ENCODE measurements around the gene TTC21A. TPM values are rescaled to one million over a fixed set of nuclear protein-coding genes. Genes with fewer than 3 reads are reported as not detected.

Gene TTC21A
- total RNA-seq, 2 experiments from 2014 or later, result 1.9 to 8.3 TPM

GRCh38 chr3:39110041-39110639, 2.7 kb downstream of the TTC21A start:
- no peaks in the 10 kb centered on the region for H3K9me3 Mint-ChIP-seq (ENCODE audit: low read depth)
- H3K27me3 Mint-ChIP-seq, result peaks cover 10% of the 10 kb centered on the region
- ATAC-seq (no peak), DNase-seq (peak; percentile 40)
- H3K4me1 Mint-ChIP-seq, result peaks cover 37% of the 10 kb centered on the region
- CTCF ChIA-PET, result interaction anchor here (0.8 to 5.7 kb wide), 5 partner anchors 18 to 182 kb away, joined by 3 to 37 read pairs (median 4); no protein-coding TSS in a partner anchor
- H3K4me3 Mint-ChIP-seq, result no peak overlapping the region
- H3K36me3 Mint-ChIP-seq, result peaks cover 3% of the 10 kb centered on the region
- no peak overlapping the region for H3K27ac Mint-ChIP-seq

- DNase-seq (no peak), ATAC-seq (no peak)
- Mint-ChIP-seq H3K36me3 (peaks cover 3% of the 10 kb centered on the region), H3K4me1 (peaks cover 20% of the 10 kb centered on the region), H3K9me3 (ENCODE audit: low read depth) (no peaks in the 10 kb centered on the region), H3K27ac (no peak overlapping the region), H3K4me3 (no peak overlapping the region), H3K27me3 (peaks cover 7% of the 10 kb centered on the region)
- CTCF ChIA-PET, result no interaction called here
Measured at GRCh38 chr3:39112113-39112512, 4.6 kb downstream of the TTC21A start.

- Mint-ChIP-seq H3K9me3 (ENCODE audit: low read depth) (no peaks in the 10 kb centered on the region), H3K27ac (no peak overlapping the region), H3K36me3 (peaks cover 3% of the 10 kb centered on the region), H3K4me3 (no peak overlapping the region), H3K4me1 (peaks cover 20% of the 10 kb centered on the region), H3K27me3 (peaks cover 7% of the 10 kb centered on the region)
- CTCF ChIA-PET, result no interaction called here
- ATAC-seq, result no peak
- no peak for DNase-seq
Measured at GRCh38 chr3:39112535-39112934, 5.1 kb downstream of the TTC21A start.

GRCh38 chr3:39113291-39113690, 5.8 kb downstream of the TTC21A start:
- CTCF ChIA-PET, result no interaction called here
- Mint-ChIP-seq H3K27ac (no peak overlapping the region), H3K4me1 (peaks cover 13% of the 10 kb centered on the region), H3K9me3 (ENCODE audit: low read depth) (no peaks in the 10 kb centered on the region), H3K36me3 (peaks cover 2% of the 10 kb centered on the region), H3K4me3 (no peak overlapping the region), H3K27me3 (peaks cover 7% of the 10 kb centered on the region)
- DNase-seq (no peak), ATAC-seq (no peak)

GRCh38 chr3:39114456-39114855, 7.0 kb downstream of the TTC21A start:
- CTCF ChIA-PET, result interaction anchor here (1.6 kb wide), 1 partner anchor 12 kb away, joined by 3 read pairs; no protein-coding TSS in a partner anchor
- H3K27me3 Mint-ChIP-seq, result peaks cover 2% of the 10 kb centered on the region
- no peak overlapping the region for H3K27ac Mint-ChIP-seq
- ATAC-seq (no peak), DNase-seq (no peak)
- H3K4me3 Mint-ChIP-seq, result no peak overlapping the region
- H3K4me1 Mint-ChIP-seq, result peaks cover 4% of the 10 kb centered on the region
- no peaks in the 10 kb centered on the region for H3K9me3 Mint-ChIP-seq (ENCODE audit: low read depth)
- no peaks in the 10 kb centered on the region for H3K36me3 Mint-ChIP-seq

GRCh38 chr3:39115870-39116269, 8.4 kb downstream of the TTC21A start:
- Mint-ChIP-seq H3K27me3 (no peaks in the 10 kb centered on the region), H3K27ac (no peak overlapping the region), H3K9me3 (ENCODE audit: low read depth) (no peaks in the 10 kb centered on the region), H3K36me3 (no peaks in the 10 kb centered on the region), H3K4me1 (peaks cover 3% of the 10 kb centered on the region), H3K4me3 (no peak overlapping the region)
- DNase-seq (no peak), ATAC-seq (no peak)
- CTCF ChIA-PET, result interaction anchor here (0.7 to 1.6 kb wide), 4 partner anchors 10 to 176 kb away, joined by 3 to 7 read pairs (median 4); no protein-coding TSS in a partner anchor

DNA sequence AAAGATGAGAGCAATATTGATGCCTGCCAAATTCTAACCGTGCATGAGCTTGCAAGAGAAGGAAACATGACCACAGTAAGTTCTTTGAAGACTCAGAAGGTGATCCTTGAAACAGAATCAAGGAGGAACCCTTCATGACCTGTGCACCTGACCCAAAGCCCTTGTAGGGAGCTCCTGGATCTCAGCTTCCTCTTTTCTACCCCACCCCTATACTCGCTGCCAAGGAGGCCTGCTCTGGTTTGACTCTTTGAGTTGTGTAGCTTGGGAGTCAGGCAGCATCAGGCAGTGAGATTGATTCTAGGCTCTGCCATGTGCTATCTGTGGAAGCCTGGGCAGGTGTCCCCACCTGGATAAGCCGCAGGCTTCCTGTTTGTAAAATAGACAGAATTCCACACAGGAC, 10.6 kb downstream of the TTC21A start:
- Mint-ChIP-seq H3K9me3 (ENCODE audit: low read depth) (no peaks in the 10 kb centered on the region), H3K4me1 (peaks cover 3% of the 10 kb centered on the region), H3K27ac (no peak overlapping the region), H3K27me3 (peaks cover 6% of the 10 kb centered on the region), H3K4me3 (no peak overlapping the region), H3K36me3 (no peaks in the 10 kb centered on the region)
- DNase-seq (no peak), ATAC-seq (no peak)
- CTCF ChIA-PET, result interaction anchor here (1.1 to 3.0 kb wide), 3 partner anchors 9 to 170 kb away, joined by 3 to 12 read pairs (median 4); no protein-coding TSS in a partner anchor

DNA sequence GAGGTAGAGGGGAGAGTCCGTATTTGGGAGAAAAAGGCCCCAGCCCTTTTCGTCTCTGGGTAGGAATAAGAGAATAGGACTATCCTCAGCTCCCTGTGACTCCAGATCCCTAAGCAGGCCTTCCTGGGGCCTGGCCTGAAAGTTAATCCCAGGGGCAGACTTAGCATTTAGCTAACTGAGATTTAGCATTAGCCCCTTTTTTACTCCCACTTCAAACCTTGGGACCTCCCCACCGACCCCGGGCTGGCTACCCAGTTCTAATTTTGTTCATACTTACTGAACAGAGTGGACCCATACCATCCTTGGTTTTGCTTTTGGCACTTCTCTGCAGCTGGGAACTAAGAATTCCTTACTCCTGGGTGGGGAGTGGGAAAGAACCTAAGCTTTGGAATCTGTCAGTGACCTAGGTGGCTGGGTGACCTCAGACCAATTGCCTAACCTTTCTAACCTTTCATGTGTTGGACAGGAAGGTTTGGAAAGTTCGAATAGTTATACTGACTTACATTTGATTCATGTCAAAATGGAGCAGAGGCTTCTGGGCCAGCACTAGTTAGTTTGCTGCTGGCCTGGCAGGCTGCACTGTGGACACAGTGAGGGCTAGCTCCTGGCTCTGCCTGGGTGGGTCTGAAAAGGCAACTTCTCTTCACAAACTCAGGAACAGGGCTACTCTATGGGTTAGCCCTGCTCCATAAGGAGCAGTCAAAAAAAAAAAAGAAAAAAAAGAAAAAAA, 11.6 kb downstream of the TTC21A start:
- Mint-ChIP-seq H3K4me3 (no peak overlapping the region), H3K4me1 (peaks cover 3% of the 10 kb centered on the region), H3K27me3 (peaks cover 8% of the 10 kb centered on the region), H3K36me3 (no peaks in the 10 kb centered on the region), H3K9me3 (ENCODE audit: low read depth) (no peaks in the 10 kb centered on the region), H3K27ac (no peak overlapping the region)
- ATAC-seq, result no peak
- CTCF ChIA-PET, result interaction anchor here (0.8 to 3.0 kb wide), 5 partner anchors 10 to 169 kb away, joined by 3 to 12 read pairs (median 3); partner anchors contain the start of genes GORASP1 and TTC21A
- no peak for DNase-seq

DNA sequence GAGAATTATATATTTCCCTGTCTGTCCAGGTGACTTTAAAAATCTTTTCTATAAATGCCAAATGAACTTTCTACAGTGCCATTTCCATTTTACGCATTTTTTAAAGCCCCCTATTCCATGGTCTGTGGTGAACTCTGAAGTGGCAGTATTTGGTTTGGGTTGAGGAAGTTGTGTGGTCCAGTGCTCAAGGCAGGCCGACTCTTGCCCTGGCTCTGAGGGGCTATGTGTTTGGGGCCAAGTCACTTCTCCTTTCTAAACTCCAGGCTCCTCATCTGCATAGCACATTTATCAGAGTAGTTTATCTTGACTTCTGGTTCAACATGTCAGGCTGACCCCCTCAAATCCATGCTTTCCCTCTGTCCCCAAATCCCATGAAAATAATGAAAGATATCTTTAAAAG, 14.1 kb downstream of the TTC21A start:
- no peak for ATAC-seq
- Mint-ChIP-seq H3K36me3 (no peaks in the 10 kb centered on the region), H3K27ac (no peak overlapping the region), H3K4me1 (peaks cover 4% of the 10 kb centered on the region), H3K4me3 (no peak overlapping the region), H3K9me3 (ENCODE audit: low read depth) (no peaks in the 10 kb centered on the region), H3K27me3 (peaks cover 8% of the 10 kb centered on the region)
- DNase-seq, result no peak
- CTCF ChIA-PET, result interaction anchor here (2.2 to 13.0 kb wide), 2 partner anchors 68 to 168 kb away, joined by 7 to 160 read pairs; no protein-coding TSS in a partner anchor

GRCh38 chr3:39122813-39123212, 15.3 kb downstream of the TTC21A start:
- CTCF ChIA-PET, result interaction anchor here (2.2 to 13.0 kb wide), 2 partner anchors 67 to 167 kb away, joined by 7 to 160 read pairs; no protein-coding TSS in a partner anchor
- DNase-seq (no peak), ATAC-seq (no peak)
- Mint-ChIP-seq H3K27me3 (peaks cover 8% of the 10 kb centered on the region), H3K4me3 (no peak overlapping the region), H3K4me1 (peaks cover 14% of the 10 kb centered on the region), H3K27ac (no peak overlapping the region), H3K36me3 (no peaks in the 10 kb centered on the region), H3K9me3 (ENCODE audit: low read depth) (no peaks in the 10 kb centered on the region)

- Mint-ChIP-seq H3K4me3 (no peak overlapping the region), H3K9me3 (ENCODE audit: low read depth) (no peaks in the 10 kb centered on the region), H3K27ac (no peak overlapping the region), H3K4me1 (peaks cover 18% of the 10 kb centered on the region), H3K27me3 (peaks cover 8% of the 10 kb centered on the region), H3K36me3 (no peaks in the 10 kb centered on the region)
- CTCF ChIA-PET, result interaction anchor here (1.3 to 13.0 kb wide), 4 partner anchors 17 to 165 kb away, joined by 3 to 160 read pairs (median 14); partner anchors contain the start of genes GORASP1 and TTC21A
- DNase-seq, result no peak
- no peak for ATAC-seq
Measured at GRCh38 chr3:39124876-39125840, 17.7 kb downstream of the TTC21A start.

GRCh38 chr3:39125841-39126500, 18.5 kb downstream of the TTC21A start:
- DNase-seq (no peak), ATAC-seq (no peak)
- CTCF ChIA-PET, result interaction anchor here (0.8 to 13.0 kb wide), 12 partner anchors 11 to 252 kb away, joined by 3 to 160 read pairs (median 6); partner anchors contain the start of genes GORASP1 and TTC21A
- peaks cover 18% of the 10 kb centered on the region for H3K4me1 Mint-ChIP-seq
- H3K36me3 Mint-ChIP-seq, result no peaks in the 10 kb centered on the region
- peaks cover 8% of the 10 kb centered on the region for H3K27me3 Mint-ChIP-seq
- no peak overlapping the region for H3K4me3 Mint-ChIP-seq
- H3K27ac Mint-ChIP-seq, result no peak overlapping the region
- no peaks in the 10 kb centered on the region for H3K9me3 Mint-ChIP-seq (ENCODE audit: low read depth)
